GM19372 (cell line): ENCODE results near the gene NTN4.
"Not testable (repeated sequence)": the region's sequence is repeated elsewhere in the genome, so short reads cannot be mapped to it uniquely, and the experiment has no call there.

Experiments
- ATAC-seq: cut with Tn5 transposase; IDR thresholded peaks from one replicate; pipeline ENCODE4 v1.9.1; 2021; ENCODE audit warnings: mild to moderate bottlenecking, low read depth, moderate library complexity; ENCODE audit not compliant: unreplicated experiment

Gene NTN4

GRCh38 chr12:95633732-95634465 lies 156.7 kb downstream of the NTN4 start:
- ATAC-seq: no peak

GRCh38 chr12:95633049-95633731 lies 157.4 kb downstream of the NTN4 start:
- ATAC-seq: no peak

- ATAC-seq: no peak
These were observed 160.1 kb downstream of the NTN4 start for GRCh38 chr12:95630496-95630895.

GRCh38 chr12:95629392-95629791 lies 161.2 kb downstream of the NTN4 start:
- no peak for ATAC-seq

GRCh38 chr12:95626854-95627253 lies 163.7 kb downstream of the NTN4 start:
- ATAC-seq: no peak

GRCh38 chr12:95625012-95625411 lies 165.6 kb downstream of the NTN4 start:
- no peak for ATAC-seq

- no peak for ATAC-seq
These were observed 166.0 kb downstream of the NTN4 start for GRCh38 chr12:95624589-95624988.

- ATAC-seq: no peak
These were observed 166.9 kb downstream of the NTN4 start for GRCh38 chr12:95623554-95624170.

GRCh38 chr12:95622879-95623278 lies 167.7 kb downstream of the NTN4 start:
- ATAC-seq: no peak

- no peak for ATAC-seq
These were observed 168.8 kb downstream of the NTN4 start for GRCh38 chr12:95621725-95622124.

GRCh38 chr12:95620171-95620570 lies 170.4 kb downstream of the NTN4 start:
- no peak for ATAC-seq

GRCh38 chr12:95616470-95616869 lies 174.1 kb downstream of the NTN4 start:
- ATAC-seq: not testable (repeated sequence)

- no peak for ATAC-seq
These were observed 174.8 kb downstream of the NTN4 start for GRCh38 chr12:95615749-95616148.

- ATAC-seq: no peak
These were observed 176.1 kb downstream of the NTN4 start for GRCh38 chr12:95614390-95614982.

GRCh38 chr12:95613021-95613420 lies 177.5 kb downstream of the NTN4 start:
- no peak for ATAC-seq

- no peak for ATAC-seq
These were observed 178.8 kb downstream of the NTN4 start for GRCh38 chr12:95611676-95612309.

- no peak for ATAC-seq
These were observed 182.1 kb downstream of the NTN4 start for GRCh38 chr12:95608252-95609033.
